ENCODE data around the gene IL17RA.
A peak's percentile ranks its signal among the peaks of the same experiment; 100 is the strongest.

IL17RA gene

GRCh38 chr22:17098379-17098819, 13.6 kb downstream of the IL17RA start:
- H3K4me1 Mint-ChIP-seq: no peaks in the 10 kb centered on the region
- H3K9me3 Mint-ChIP-seq: no peaks in the 10 kb centered on the region
- no peak for TF ChIP-seq CTCF (IDR thresholded peaks at IDR 0.05)
- H3K36me3 Mint-ChIP-seq (ENCODE audit: low read depth): no peaks in the 10 kb centered on the region
- H3K27me3 Mint-ChIP-seq (ENCODE audit: low read depth, poor library complexity): no peaks in the 10 kb centered on the region
- DNase-seq: no peak
- H3K27ac Mint-ChIP-seq: no peak overlapping the region
- no peak overlapping the region for H3K4me3 Mint-ChIP-seq

- Mint-ChIP-seq H3K36me3 (ENCODE audit: low read depth) (no peaks in the 10 kb centered on the region), H3K27ac (peak overlapping the region; percentile 15), H3K9me3 (no peaks in the 10 kb centered on the region), H3K4me1 (no peaks in the 10 kb centered on the region), H3K27me3 (ENCODE audit: low read depth, poor library complexity) (peaks cover 2% of the 10 kb centered on the region), H3K4me3 (no peak overlapping the region)
- no peak for DNase-seq
- TF ChIP-seq CTCF (IDR thresholded peaks at IDR 0.05): no peak
Observed at GRCh38 chr22:17100621-17101020, 15.8 kb downstream of the IL17RA start.

- peaks cover 2% of the 10 kb centered on the region for H3K27me3 Mint-ChIP-seq (ENCODE audit: low read depth, poor library complexity)
- H3K36me3 Mint-ChIP-seq (ENCODE audit: low read depth): no peaks in the 10 kb centered on the region
- H3K4me1 Mint-ChIP-seq: peaks cover 8% of the 10 kb centered on the region
- H3K27ac Mint-ChIP-seq: no peak overlapping the region
- no peak for DNase-seq
- H3K9me3 Mint-ChIP-seq: no peaks in the 10 kb centered on the region
- H3K4me3 Mint-ChIP-seq: no peak overlapping the region
- no peak for TF ChIP-seq CTCF (IDR thresholded peaks at IDR 0.05)
Observed at GRCh38 chr22:17101475-17102296, 16.9 kb downstream of the IL17RA start.

GRCh38 chr22:17102297-17102667, 17.5 kb downstream of the IL17RA start:
- TF ChIP-seq CTCF (IDR thresholded peaks at IDR 0.05): no peak
- peaks cover 2% of the 10 kb centered on the region for H3K27me3 Mint-ChIP-seq (ENCODE audit: low read depth, poor library complexity)
- no peak for DNase-seq
- no peak overlapping the region for H3K27ac Mint-ChIP-seq
- H3K4me3 Mint-ChIP-seq: no peak overlapping the region
- H3K36me3 Mint-ChIP-seq (ENCODE audit: low read depth): no peaks in the 10 kb centered on the region
- H3K4me1 Mint-ChIP-seq: peaks cover 14% of the 10 kb centered on the region
- H3K9me3 Mint-ChIP-seq: no peaks in the 10 kb centered on the region

- H3K9me3 Mint-ChIP-seq: no peaks in the 10 kb centered on the region
- no peaks in the 10 kb centered on the region for H3K36me3 Mint-ChIP-seq (ENCODE audit: low read depth)
- H3K27me3 Mint-ChIP-seq (ENCODE audit: low read depth, poor library complexity): peaks cover 2% of the 10 kb centered on the region
- H3K27ac Mint-ChIP-seq: no peak overlapping the region
- no peak for TF ChIP-seq CTCF (IDR thresholded peaks at IDR 0.05)
- peaks cover 15% of the 10 kb centered on the region for H3K4me1 Mint-ChIP-seq
- DNase-seq: no peak
- no peak overlapping the region for H3K4me3 Mint-ChIP-seq
Observed at GRCh38 chr22:17103351-17103750, 18.6 kb downstream of the IL17RA start.
